ENCODE results near the gene OR10G3.
"Not testable (repeated sequence)": the region's sequence is repeated elsewhere in the genome, so short reads cannot be mapped to it uniquely, and the experiment has no call there.

Gene OR10G3, protein sequence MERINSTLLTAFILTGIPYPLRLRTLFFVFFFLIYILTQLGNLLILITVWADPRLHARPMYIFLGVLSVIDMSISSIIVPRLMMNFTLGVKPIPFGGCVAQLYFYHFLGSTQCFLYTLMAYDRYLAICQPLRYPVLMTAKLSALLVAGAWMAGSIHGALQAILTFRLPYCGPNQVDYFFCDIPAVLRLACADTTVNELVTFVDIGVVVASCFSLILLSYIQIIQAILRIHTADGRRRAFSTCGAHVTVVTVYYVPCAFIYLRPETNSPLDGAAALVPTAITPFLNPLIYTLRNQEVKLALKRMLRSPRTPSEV

DNA sequence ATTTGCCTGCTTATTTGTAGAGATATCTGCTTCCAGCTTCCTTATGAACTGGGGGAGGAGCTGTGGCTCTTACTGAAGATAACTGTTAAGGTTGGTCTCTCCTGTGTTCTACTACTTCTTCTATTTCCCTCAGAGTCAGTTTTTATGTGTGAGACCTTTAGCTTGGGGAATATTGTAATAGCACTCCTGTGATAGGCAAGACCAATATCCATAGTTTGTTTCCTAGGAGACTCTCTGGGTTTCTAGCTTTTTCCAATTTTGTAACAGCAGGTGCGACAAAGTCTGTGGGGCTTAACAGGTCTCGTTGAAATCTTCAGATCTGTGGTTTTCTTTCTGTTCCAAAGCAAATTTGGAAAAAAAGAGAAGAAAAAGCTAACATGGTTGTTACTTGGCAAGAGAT, at the start of gene OR10G3:
OR10G3 (minus strand) TSS at position 101 of the 400 bp plus-strand sequence. CDS start 9,332 bp downstream, outside the sequence.
- DNase-seq, result no peak

DNA sequence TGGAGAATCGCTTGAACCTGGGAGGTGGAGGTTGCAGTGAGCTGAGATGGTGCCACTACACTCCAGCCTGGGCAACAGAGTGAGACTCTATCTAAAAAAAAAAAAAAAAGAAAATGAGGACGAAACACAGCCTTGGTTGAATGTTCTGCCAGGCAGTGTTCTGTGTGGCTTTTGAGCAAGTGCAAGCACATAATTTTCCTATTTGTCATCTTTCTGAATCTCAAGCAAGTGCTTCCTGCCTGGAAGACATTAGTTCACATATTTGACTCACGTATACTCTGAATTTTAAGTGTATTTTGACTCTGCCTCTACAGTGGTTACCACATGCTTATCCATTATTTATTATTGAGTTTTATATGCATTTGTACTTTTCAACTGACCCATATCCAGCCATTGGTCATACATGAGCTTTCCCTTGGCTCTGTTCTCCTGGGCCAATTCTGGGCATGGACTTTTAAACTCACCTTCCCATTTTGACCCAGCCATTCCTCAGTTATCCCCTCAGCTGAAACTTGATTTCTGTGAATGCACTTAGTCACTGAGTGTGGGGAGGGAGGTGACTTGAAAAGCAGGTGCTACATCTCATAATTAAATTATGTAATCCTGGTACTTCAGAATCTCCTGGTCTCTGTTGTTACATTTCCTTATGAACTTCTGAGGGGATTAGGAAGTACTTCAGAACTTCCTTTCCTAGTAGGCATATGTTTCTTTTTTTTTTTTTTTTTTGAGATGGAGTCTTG, 46.8 kb upstream of the OR10G3 start:
- peak in 1 of 2 experiments; percentile 6 for DNase-seq

DNA sequence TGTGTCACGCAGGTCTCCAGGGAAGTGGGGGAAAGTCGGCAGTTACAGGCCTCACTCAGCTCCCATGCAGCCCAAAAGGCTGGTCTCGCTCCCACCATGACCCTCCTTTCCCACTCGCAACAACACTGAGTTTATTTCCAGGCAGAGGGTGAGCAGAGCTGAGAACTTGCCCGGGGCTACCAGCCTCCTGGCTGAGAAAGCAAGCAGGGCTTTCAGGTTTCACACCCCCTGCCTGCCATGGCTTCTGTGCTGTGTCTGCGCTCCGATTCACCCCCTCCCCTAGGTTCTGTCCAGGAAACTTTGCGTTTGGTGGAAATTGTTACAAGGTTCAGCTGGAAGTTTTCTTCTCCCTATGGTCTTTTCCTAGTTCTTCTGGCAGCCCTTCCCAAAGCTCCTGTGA, 37.7 kb upstream of the OR10G3 start:
- DNase-seq, result no peak

DNA sequence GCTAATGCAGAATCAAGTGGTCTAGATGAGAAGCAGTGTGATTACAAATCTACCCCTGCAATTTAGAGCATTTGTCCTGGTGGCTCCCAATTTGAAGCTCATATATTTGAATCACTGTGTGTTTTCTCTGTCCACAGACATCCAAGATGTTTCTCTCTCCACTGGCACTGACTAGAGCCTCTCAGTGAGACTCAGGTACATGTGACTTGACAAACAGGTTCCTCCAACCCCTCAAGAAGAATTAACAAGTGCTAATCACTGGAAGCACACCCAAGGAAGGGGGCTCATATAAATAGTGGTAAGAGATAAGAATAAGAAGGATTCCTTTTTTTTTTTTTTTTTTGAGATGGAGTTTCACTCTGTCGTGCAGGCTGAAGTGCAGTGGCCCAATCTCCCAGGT, 34.4 kb upstream of the OR10G3 start:
- no peak for DNase-seq

DNA sequence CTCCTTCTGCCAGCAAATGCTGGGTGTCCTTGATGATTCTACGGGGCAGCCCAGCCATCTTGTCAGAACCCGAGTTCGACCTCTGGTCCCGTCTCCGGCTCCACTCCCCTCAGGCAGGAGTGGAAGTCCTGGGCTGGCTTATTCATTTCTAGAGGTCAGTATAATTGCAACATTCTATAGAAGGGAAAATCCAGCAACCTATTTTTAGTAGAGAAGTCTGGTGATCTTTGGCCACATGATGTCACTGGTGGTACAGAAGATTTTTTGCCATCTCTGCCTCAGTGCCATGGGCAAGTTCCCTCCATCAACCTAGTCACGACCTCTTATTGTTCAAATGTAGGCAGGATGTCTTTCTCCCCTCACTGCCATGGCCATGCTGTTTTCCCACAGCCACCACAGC, 32.4 kb upstream of the OR10G3 start:
- no peak for DNase-seq

DNA sequence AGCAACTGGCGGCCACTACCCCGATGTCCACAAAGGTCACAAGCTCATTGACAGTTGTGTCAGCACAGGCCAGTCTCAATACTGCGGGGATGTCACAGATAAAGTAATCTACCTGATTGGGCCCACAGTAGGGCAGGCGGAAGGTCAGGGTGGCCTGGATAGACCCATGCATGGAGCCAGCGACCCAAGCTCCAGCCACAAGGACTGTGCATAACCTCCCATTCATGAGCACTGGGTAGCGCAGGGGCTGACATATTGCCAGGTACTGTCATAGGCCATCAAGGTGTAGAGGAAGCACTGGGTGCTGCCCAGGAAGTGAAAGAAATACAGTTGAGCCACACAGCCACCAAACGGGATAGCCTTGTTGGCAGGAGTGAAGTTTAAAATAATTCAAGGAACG, 22.3 kb upstream of the OR10G3 start:
- not testable (repeated sequence) for DNase-seq

DNA sequence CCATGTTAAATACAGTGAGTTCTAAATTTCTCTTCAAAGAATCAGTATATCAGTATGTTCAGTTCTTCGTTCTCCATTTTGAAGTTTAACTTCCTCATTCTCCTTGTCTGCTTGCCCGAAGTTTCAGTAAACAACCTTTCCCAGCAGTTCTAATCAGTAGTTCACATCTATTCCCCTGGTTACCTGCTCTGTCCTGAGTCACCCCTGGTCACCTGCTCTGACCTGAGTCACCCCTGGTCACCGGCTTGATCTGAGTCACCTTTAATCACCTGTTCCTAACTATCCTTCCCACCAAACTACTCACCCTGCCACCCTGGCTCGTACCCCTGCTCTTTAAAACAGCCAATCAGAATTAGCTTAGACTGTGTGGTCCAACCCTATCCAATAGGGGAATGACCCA, 9.4 kb upstream of the OR10G3 start:
- DNase-seq, result no peak

DNA sequence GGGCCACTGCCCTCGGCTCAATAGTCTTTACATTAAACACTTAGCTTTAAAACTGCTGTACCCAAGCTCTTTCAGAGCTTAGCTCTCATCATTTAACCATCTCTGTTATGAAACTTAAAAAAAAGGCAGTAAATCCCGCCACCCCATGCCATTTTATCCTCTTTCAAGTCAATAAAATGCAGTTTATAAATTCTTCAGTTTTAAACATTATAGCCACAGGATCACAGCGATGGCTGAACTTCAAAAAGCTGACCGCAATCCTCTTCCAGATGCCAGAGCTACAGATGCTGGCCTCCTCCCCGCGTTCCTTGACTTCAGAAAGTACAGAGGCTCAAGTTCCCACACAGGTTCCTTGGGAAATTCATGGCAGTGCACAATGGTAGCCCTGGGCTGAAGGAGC, 4.2 kb downstream of the OR10G3 start:
- no peak for DNase-seq

DNA sequence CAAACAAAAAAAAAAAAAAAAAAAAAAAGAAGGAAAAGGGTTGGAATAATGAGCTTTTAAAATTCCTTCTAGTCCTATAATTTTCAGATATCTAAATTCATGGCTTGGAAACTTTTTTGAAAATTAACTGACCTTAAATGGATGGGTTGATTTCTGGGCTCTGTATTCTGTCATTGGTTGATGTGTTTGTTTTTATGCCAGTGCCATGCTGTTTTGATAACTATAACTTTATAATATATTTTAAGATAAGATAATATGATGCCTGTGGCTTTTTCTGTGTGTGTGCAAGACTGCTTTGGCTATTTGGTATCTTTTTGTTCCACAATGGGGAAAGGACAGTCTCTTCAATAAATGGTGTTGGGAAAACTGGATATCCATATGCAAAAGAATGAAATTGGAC, 7.3 kb downstream of the OR10G3 start:
- no peak for DNase-seq

DNA sequence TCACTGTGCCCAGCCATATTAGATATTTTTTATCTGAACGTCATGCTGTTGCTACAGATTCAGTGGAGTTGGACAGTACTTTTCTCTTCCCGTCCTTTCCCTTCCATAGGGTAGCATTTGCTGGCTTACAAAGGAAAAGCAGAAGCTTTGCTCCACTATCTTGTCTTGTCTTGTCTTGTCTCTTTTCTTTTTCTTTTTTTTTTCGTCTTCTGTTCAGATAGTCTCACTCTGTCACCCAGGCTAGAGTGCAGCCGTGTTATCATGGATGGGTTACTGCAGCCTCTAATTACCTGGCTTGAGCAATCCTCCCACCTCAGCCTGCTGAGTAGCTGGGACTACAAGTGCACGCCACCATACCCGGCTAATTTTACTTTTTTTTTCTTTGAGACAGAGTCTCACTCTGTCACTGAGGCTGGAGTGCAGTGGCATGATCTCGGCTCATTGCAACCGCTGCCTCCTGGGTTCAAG, 21.1 kb downstream of the OR10G3 start:
- DNase-seq, result no peak

DNA sequence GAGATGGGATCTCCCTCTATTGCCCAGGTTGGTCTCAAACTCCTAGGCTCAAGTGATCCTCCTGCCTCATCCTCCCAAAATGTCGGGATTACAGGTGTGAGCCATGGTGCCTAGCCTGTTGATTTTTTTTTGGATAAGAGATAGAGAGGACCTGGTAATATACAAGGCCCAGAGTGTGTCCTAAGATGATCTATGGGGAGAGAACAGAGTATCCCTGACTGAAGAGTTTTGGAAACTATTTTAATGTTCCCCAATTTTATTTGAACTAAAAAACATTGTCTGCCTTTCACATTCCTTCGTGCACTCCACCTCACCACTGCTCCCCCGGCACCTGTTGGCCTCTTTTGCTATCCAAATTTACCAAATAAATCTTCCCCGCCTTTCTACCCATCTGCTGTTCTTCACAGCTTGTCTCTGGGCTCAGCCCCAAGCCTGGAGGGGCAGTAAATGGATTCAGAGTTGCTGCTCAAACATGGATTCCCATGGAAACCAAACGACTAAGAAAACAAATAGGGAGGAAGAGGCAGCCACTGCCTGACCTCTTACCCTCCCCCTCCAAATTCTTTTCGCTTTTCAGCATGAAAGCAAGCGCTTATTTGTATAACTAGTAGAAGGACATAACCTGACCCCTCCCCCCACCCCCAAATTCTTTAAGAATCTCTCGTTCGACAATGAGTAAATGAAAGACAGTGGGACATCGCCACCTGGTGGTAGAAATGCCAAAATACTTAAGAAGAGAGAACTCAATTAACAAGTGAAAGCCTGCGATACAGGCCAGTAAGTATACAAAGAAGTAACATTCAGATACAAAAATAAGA, 22.6 kb downstream of the OR10G3 start:
- peak; percentile 26 to 88 for DNase-seq

DNA sequence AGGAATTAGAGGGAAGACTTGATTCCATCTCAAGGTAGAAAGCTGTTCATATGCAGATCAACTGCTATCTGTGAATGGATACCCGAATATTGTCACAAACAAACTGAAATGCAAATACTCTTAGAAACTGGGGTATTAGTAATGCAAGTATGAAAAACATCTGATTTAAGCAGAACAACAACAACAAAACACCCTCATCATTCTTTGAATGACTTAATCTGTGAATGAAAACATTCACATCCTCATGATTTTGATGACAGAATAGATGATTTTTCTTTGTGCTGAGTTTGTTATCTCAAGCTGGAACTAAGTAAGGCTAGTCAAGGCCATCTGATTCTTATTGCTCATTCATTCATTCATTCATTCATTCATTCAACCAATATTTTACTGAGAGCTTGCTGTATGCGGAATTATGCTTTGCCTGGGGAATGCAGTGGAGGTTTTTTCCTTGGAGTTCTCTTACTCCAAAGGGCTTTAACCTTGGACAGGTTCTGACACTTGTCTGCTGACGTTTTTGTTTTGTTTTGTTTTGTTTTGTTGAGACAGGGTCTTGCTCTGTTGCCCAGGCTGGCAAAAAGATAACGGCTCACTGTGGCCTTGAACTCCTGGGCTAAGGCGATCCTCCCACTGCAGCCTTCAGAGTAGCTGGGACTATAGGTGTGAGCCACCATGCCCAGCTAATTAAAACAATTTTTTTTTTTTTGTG, 23.3 kb downstream of the OR10G3 start:
- DNase-seq, result no peak

DNA sequence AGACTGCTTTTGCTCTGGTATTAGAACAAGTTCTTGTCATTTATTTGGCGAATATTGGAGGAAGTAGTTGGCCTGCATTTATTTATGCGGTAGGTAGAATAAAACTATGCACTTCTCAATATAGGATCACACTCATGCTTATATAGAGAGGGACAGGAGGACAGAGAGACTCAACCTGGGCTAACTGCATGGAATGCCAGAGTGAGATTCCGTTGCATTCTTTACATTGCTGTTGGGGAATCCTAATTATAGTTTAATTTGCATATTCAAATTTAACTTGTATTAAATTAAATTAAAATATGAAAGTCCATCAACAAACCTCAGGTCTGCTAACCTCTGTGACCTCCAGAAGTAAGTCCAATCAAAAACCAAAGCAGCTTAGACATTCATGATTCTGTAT, 26.6 kb downstream of the OR10G3 start:
- no peak for DNase-seq

DNA sequence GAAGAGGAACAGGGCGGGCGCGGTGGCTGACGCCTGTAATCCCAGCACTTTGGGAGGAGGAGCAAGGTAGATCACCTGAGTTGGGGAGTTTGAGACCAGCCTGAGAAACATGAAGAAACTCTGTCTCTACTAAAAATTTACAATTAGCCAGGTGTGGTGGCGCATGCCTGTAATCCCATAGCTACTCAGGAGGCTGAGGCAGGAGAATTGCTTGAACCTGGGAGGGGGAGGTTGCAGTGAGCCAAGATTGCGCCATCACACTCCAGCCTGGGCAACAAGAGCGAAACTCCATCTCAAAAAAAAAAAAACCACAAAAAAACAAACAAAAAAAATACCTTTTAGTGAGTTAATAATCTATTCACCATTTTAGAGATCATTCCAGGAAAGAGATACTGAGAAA, 35.3 kb downstream of the OR10G3 start:
- DNase-seq, result not testable (repeated sequence)

DNA sequence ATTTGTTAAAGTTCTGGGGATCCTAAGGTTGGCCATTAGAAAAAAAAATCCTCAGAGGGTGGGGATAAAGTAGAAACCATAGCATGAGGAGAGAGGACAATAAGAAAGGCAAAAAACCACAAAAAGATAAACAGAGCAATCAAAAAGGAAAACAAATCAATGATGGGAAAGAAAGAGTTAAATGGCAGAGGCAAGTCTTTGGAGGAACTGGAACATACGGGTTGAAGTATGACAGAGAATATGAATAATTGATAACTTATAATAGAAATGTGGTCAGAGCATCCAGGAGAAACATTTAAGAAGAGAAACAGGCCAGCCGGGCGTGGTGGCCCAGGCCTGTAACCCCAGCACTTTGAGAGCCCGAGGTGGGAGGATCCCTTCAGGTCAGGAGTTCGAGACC, 35.9 kb downstream of the OR10G3 start:
- DNase-seq, result no peak

DNA sequence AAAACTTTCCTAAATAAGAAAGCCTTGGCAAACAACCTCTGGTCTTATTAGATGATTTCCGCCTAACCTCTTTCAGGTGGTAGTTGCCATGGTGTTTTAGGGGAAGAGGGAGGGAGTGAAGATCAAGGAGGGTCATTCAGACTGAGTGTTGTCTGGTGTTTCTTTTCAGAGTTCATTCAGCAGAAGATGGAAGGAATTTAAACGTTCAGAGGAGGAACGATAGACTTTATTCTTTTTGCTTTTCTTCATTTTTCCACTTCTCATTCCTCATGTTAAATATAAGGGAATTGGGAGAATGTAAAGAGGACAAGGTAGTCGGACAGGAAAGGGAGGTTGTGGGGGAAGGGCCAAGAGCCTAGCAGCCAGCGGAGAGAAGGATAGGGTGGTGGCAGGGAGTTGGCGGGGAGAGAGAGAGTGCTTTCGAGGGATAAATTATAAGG, 36.3 kb downstream of the OR10G3 start:
- no peak for DNase-seq

DNA sequence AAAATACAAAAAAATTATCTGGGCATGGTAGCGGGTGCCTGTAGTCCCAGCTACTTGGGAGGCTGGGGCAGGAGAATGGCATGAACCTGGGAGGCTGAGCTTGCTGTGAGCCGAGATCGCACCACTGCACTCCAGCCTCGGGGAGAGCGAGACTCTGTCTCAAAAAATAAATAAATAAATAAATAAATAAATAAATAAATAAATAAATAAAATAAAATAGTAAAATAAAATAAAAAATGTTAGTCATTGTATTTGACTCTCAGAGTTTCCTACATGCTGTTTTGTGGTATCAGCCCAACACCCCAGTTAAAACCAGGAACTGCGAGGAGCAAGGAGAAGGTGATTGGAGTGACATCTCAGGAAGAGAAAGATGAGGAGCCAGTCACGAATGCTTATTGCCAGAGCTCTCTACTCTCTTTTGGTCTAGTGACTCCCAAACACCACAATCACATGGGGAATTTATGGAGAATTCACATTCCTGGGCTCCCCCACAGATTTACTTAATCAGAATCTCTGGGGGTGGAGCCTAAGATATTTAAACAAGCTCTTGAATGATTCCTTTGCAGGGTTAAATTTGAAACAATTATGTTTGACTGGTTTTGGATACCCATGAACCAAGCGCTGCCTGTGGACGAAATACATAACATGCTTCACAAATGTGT, 38.3 kb downstream of the OR10G3 start:
- DNase-seq, result no peak

DNA sequence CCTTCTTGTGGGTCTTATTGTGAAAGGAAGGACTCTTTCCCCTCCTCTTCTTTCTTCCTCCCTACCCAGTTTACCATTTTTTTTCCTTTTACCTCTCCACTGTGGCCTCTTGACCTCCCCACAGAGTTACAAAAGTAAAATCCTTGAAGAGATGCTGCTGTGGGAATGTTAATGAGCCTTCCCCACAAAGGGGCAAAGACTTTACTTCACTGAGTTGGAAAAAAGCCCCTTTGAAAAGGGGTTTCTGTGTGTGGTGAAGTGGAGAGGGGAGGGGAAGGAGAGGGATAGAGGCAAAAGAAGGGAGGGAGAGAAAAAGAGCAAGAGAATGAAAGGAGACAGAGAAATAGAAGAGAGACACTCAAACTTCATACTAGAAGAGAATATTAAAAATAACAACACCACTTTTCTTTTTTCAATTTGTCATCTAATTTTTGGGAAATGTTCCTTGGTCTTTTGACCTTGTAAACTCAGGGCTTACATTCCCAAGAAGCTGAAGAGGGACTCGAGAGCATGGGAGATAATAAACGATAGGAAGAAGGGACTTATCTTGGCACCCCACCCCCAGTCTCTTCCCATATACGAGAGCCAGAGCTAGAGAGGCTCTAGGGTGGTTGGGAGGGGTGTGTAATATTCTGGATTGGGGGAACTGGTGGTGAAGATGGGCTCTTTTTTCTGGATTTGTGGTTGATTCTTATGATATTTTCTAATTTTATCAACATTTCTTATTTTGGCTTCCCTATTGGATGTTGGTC, 40.5 kb downstream of the OR10G3 start:
- no peak for DNase-seq

DNA sequence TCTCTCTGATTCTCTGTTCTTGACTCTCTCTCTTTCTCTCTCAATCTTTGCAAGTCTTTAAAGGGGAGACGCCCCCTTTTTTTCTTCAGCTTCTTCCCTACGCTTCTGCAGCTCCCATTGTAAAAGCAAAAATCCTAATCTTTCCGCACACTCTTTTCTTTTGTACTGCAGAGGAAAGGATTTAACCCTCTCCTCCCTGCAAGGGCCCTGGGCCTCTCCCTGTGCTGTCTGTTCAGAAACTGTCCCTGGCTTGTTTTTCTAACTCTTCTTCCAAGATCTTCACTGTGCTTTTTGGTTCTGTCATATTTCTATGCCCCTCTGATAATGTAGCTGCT, 42.8 kb downstream of the OR10G3 start:
- DNase-seq, result no peak

DNA sequence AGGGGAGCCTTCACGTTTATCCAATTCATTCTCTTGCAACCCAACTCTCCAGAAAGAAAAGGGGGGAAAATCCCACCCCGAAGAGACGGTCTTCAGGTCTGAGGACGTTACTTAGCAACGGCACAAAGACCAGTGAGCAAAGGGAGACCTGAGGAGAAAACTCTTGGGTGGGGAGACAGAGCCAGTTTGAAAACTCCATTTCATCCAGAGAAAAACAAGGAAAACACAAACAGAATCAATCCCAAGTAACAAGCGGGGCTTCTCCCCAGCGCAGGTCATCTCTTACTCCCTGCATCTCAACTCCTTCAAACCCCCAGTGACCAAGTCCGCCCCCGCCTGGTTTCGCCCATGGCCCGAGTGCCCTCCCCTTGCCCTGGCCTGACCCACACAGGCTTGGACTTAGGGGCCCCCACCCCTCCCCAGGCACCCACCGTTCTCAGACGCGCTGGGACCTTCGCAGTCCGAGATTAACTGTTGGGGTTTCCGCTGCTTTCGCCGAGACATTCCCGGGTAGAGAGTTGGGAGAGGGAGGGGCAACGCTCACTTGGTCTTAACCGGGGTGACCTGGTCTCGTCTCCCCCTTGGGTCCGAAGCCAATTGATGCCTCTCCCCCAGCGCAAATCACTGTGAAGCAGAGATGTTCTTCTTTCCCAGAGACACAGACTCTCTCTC, 43.3 kb downstream of the OR10G3 start:
- no peak for DNase-seq
